Endometrium (tissue), 2 donors: ENCODE measurements around the gene KCTD4.
"Not testable (repeated sequence)": the region's sequence is repeated elsewhere in the genome, so short reads cannot be mapped to it uniquely, and the experiment has no call there.

ENCODE experiments used
- FAIRE-seq: peaks from 2 replicates; lab custom pipeline; 2012; peaks lifted over from hg19 to GRCh38; lab: Jason Lieb, UNC
- donor health status: control.
- donor health status: control.

The KCTD4 gene

GRCh38 chr13:45215392-45216077, 14.7 kb upstream of the KCTD4 start:
- no peak for FAIRE-seq

GRCh38 chr13:45209229-45209628, 8.4 kb upstream of the KCTD4 start:
- no peak for FAIRE-seq

- FAIRE-seq, result no peak
Observed at GRCh38 chr13:45208132-45208531, 7.3 kb upstream of the KCTD4 start.

GRCh38 chr13:45207319-45207718, 6.5 kb upstream of the KCTD4 start:
- no peak for FAIRE-seq

GRCh38 chr13:45206340-45206739, 5.5 kb upstream of the KCTD4 start:
- no peak for FAIRE-seq

- no peak for FAIRE-seq
Observed at GRCh38 chr13:45205124-45205523, 4.3 kb upstream of the KCTD4 start.

- no peak for FAIRE-seq
Observed at GRCh38 chr13:45199711-45200110, 1.1 kb downstream of the KCTD4 start.

GRCh38 chr13:45198924-45199323, 1.9 kb downstream of the KCTD4 start:
- no peak for FAIRE-seq

GRCh38 chr13:45198041-45198440, 2.8 kb downstream of the KCTD4 start:
- FAIRE-seq, result no peak

GRCh38 chr13:45196622-45197021, 4.2 kb downstream of the KCTD4 start:
- FAIRE-seq, result no peak

GRCh38 chr13:45196096-45196495, 4.7 kb downstream of the KCTD4 start:
- peak; percentile 21 for FAIRE-seq

- FAIRE-seq, result no peak
Observed at GRCh38 chr13:45195421-45195820, 5.4 kb downstream of the KCTD4 start.

GRCh38 chr13:45194081-45194939, 6.5 kb downstream of the KCTD4 start:
- no peak for FAIRE-seq

- FAIRE-seq, result no peak
Observed at GRCh38 chr13:45191874-45192273, 9.0 kb downstream of the KCTD4 start.

- not testable (repeated sequence) for FAIRE-seq
Observed at GRCh38 chr13:45189511-45189910, 11.3 kb downstream of the KCTD4 start.

GRCh38 chr13:45189077-45189476, 11.8 kb downstream of the KCTD4 start:
- not testable (repeated sequence) for FAIRE-seq

- no peak for FAIRE-seq
Observed at GRCh38 chr13:45185286-45185685, 15.6 kb downstream of the KCTD4 start.

- no peak for FAIRE-seq
Observed at GRCh38 chr13:45184693-45185092, 16.2 kb downstream of the KCTD4 start.

- FAIRE-seq, result no peak
Observed at GRCh38 chr13:45180713-45181601, 19.9 kb downstream of the KCTD4 start.

GRCh38 chr13:45180303-45180702, 20.5 kb downstream of the KCTD4 start:
- FAIRE-seq, result no peak

GRCh38 chr13:45179428-45179827, 21.4 kb downstream of the KCTD4 start:
- no peak for FAIRE-seq

GRCh38 chr13:45178349-45179162, 22.3 kb downstream of the KCTD4 start:
- no peak for FAIRE-seq
